ENCODE data around the gene ENPP3. TPM values are rescaled to one million over a fixed set of nuclear protein-coding genes. Genes with fewer than 3 reads are reported as not detected.

The ENPP3 gene
- total and polyA plus RNA-seq, 2 donors (not counting 1 experiment from before 2014, with no cell fraction given): 0.18 to 0.25 TPM

- H3K27ac Mint-ChIP-seq: no peak overlapping the region
- Histone ChIP-seq H3K4me3 (ENCODE audit: control extremely low read depth in 1 of 5, extremely low read depth in 1 of 5, insufficient read depth in 1 of 5, low read depth in 2 of 5, low read length in 4 of 5) (no peak overlapping the region), H3K9me3 (ENCODE audit: control extremely low read depth in 1 of 3, control insufficient read depth in 2 of 3, insufficient read depth in 1 of 3, low read length in 2 of 3) (no peaks in the 10 kb centered on the region), H3K36me3 (replicated peaks in 1 of 2; ENCODE audit: control extremely low read depth in 1 of 2, control insufficient read depth in 1 of 2, extremely low read depth in 1 of 2, insufficient read depth in 2 of 2, low read length in 1 of 2) (no peaks in the 10 kb centered on the region), H3K4me1 (ENCODE audit: control insufficient read depth in 2 of 2, insufficient read depth in 2 of 2, low read length in 2 of 2) (no peaks in the 10 kb centered on the region), H3K27me3 (replicated peaks in 1 of 4; ENCODE audit: control extremely low read depth in 1 of 4, control insufficient read depth in 3 of 4, insufficient read depth in 4 of 4, low read length in 3 of 4) (no peaks in the 10 kb centered on the region), H3K27ac (ENCODE audit: low read length in 2 of 2) (no peak overlapping the region), H3K9ac (ENCODE audit: low read length) (no peak overlapping the region), H4K20me1 (ENCODE audit: control insufficient read depth, insufficient read depth, low read length, poor library complexity, severe bottlenecking) (no peaks in the 10 kb centered on the region), H3K4me2 (replicated peaks; ENCODE audit: low read depth, low read length, poor library complexity, severe bottlenecking) (no peak overlapping the region), H2AFZ (ENCODE audit: insufficient read depth, low read depth, low read length, poor library complexity, severe bottlenecking) (no peak overlapping the region), H3K79me2 (ENCODE audit: control insufficient read depth, insufficient read depth, low read length) (no peaks in the 10 kb centered on the region)
- POLR2A ChIA-PET: no interaction called here
- no peak for TF ChIP-seq EZH2 (IDR thresholded peaks at IDR 0.05; ENCODE audit: borderline replicate concordance, insufficient read depth, low read depth, low read length, poor library complexity, severe bottlenecking)
- TF ChIP-seq CTCF (IDR thresholded peaks at IDR 0.05): no peak
- no peaks in the 10 kb centered on the region for H3K4me1 Mint-ChIP-seq
- H3K9me3 Mint-ChIP-seq (ENCODE audit: insufficient read depth): no peaks in the 10 kb centered on the region
- H3K27me3 Mint-ChIP-seq: peaks cover 14% of the 10 kb centered on the region
- H3K4me3 Mint-ChIP-seq: no peak overlapping the region
- WGBS (ENCODE audit: insufficient coverage): 80% methylated on average over 4 of the region's 9 CpGs
- CTCF ChIA-PET: no interaction called here
- intact Hi-C loops (cut with micrococcal nuclease): no loop called here
- DNase-seq: no peak
- no peak for ATAC-seq (ENCODE audit: low read depth)
Measured at GRCh38 chr6:131765081-131765803, 128.1 kb downstream of the ENPP3 start.

GRCh38 chr6:131765804-131766135 is 128.7 kb downstream of the ENPP3 start:
- no peaks in the 10 kb centered on the region for H3K4me1 ChIP-seq (ENCODE audit: control insufficient read depth in 2 of 2, insufficient read depth in 2 of 2, low read length in 2 of 2)
- H3K4me1 Mint-ChIP-seq: no peaks in the 10 kb centered on the region
- H3K4me2 ChIP-seq (replicated peaks; ENCODE audit: low read depth, low read length, poor library complexity, severe bottlenecking): no peak overlapping the region
- no peak overlapping the region for H3K4me3 ChIP-seq (ENCODE audit: control extremely low read depth in 1 of 5, extremely low read depth in 1 of 5, insufficient read depth in 1 of 5, low read depth in 2 of 5, low read length in 4 of 5)
- H2AFZ ChIP-seq (ENCODE audit: insufficient read depth, low read depth, low read length, poor library complexity, severe bottlenecking): no peak overlapping the region
- POLR2A ChIA-PET: no interaction called here
- H4K20me1 ChIP-seq (ENCODE audit: control insufficient read depth, insufficient read depth, low read length, poor library complexity, severe bottlenecking): no peaks in the 10 kb centered on the region
- TF ChIP-seq EZH2 (IDR thresholded peaks at IDR 0.05; ENCODE audit: borderline replicate concordance, insufficient read depth, low read depth, low read length, poor library complexity, severe bottlenecking) (no peak), CTCF (IDR thresholded peaks at IDR 0.05) (no peak)
- ATAC-seq (ENCODE audit: low read depth): no peak
- no peak overlapping the region for H3K27ac ChIP-seq (ENCODE audit: low read length in 2 of 2)
- DNase-seq: no peak
- CTCF ChIA-PET: no interaction called here
- no peaks in the 10 kb centered on the region for H3K9me3 Mint-ChIP-seq (ENCODE audit: insufficient read depth)
- no peaks in the 10 kb centered on the region for H3K9me3 ChIP-seq (ENCODE audit: control extremely low read depth in 1 of 3, control insufficient read depth in 2 of 3, insufficient read depth in 1 of 3, low read length in 2 of 3)
- H3K9ac ChIP-seq (ENCODE audit: low read length): no peak overlapping the region
- H3K79me2 ChIP-seq (ENCODE audit: control insufficient read depth, insufficient read depth, low read length): no peaks in the 10 kb centered on the region
- no peaks in the 10 kb centered on the region for H3K27me3 ChIP-seq (replicated peaks in 1 of 4; ENCODE audit: control extremely low read depth in 1 of 4, control insufficient read depth in 3 of 4, insufficient read depth in 4 of 4, low read length in 3 of 4)
- H3K36me3 ChIP-seq (replicated peaks in 1 of 2; ENCODE audit: control extremely low read depth in 1 of 2, control insufficient read depth in 1 of 2, extremely low read depth in 1 of 2, insufficient read depth in 2 of 2, low read length in 1 of 2): no peaks in the 10 kb centered on the region
- peaks cover 18% of the 10 kb centered on the region for H3K27me3 Mint-ChIP-seq
- WGBS (ENCODE audit: insufficient coverage): 87% methylated on average over 3 of the region's 4 CpGs
- no peak overlapping the region for H3K27ac Mint-ChIP-seq
- no peak overlapping the region for H3K4me3 Mint-ChIP-seq
- intact Hi-C loops (cut with micrococcal nuclease): no loop called here
